ENCODE measurements around the gene CDHR5.

CDHR5 gene

GRCh38 chr11:643849-644738 lies 19.3 kb upstream of the CDHR5 start:
- no peak for DNase-seq

GRCh38 chr11:643366-643765 lies 18.6 kb upstream of the CDHR5 start:
- DNase-seq: no peak

GRCh38 chr11:641806-642370 lies 17.1 kb upstream of the CDHR5 start:
- no peak for DNase-seq

GRCh38 chr11:640021-640706 lies 15.4 kb upstream of the CDHR5 start:
- no peak for DNase-seq

- no peak for DNase-seq
Observed at GRCh38 chr11:639332-639955, 14.7 kb upstream of the CDHR5 start.

GRCh38 chr11:638631-639331 lies 14.0 kb upstream of the CDHR5 start:
- DNase-seq: no peak

GRCh38 chr11:637593-638521 lies 13.1 kb upstream of the CDHR5 start:
- DNase-seq: no peak

GRCh38 chr11:637333-637592 lies 12.5 kb upstream of the CDHR5 start:
- no peak for DNase-seq

- DNase-seq: no peak
Observed at GRCh38 chr11:636511-637332, 12.0 kb upstream of the CDHR5 start, which contains the start of gene DRD4. Gene DRD4, plus strand, starts transcription at chr11:637269. Its CDS starts 36 bp downstream, at chr11:637305.

GRCh38 chr11:635945-636510 lies 11.3 kb upstream of the CDHR5 start:
- DNase-seq: no peak

GRCh38 chr11:630871-631270 lies 6.1 kb upstream of the CDHR5 start:
- no peak for DNase-seq

- DNase-seq: no peak
Observed at GRCh38 chr11:629237-629583, 4.5 kb upstream of the CDHR5 start.

GRCh38 chr11:628056-628455 lies 3.3 kb upstream of the CDHR5 start:
- DNase-seq: no peak

- DNase-seq: no peak
Observed at GRCh38 chr11:627308-627576, 2.5 kb upstream of the CDHR5 start.

GRCh38 chr11:626475-627307 lies 1.9 kb upstream of the CDHR5 start, which contains the start of gene SCT:
Gene SCT, minus strand, starts transcription at chr11:627181. Its CDS starts 38 bp downstream, at chr11:627143.
- DNase-seq: no peak

- DNase-seq: no peak
Observed at GRCh38 chr11:625636-626268, 997 bp upstream of the CDHR5 start.

- no peak for DNase-seq
Observed at GRCh38 chr11:623999-624704, 603 bp downstream of the CDHR5 start.

- no peak for DNase-seq
Observed at GRCh38 chr11:623349-623869, 1.3 kb downstream of the CDHR5 start.

Measured in activated effector memory CD4-positive, alpha-beta T cell treated with Interleukin-2 at 50 U/mL for 16 hours (primary cell).